ENCODE measurements around the gene SPINT1.

Gene SPINT1

DNA sequence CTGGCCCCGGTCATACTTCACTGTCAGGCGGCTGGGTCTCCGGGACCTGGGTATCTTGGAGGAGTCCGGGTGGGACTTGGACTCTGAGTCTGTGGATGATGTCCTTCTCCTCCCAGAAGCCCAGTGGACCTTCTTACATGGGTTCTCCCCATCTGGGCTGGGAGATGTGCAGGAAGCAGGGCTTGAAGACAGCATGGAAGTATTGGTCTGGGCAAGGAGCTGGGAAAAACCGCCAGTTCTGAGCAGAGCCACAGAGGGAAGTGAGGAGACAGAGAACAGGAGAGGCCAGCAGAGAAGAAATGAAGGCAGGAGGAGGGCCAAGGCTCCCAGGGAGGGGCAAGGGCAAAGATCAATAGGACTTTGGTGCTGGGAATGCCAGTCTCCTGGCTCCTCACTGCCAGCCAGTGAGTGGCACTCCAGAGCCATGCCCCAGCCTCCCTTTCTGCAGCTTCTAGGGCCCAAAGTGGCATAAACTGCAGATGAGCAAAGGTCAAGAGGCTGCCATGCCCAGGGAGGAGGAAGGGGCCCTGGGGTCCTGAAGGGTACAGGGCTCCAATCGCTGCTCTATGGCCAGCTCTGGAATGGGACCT, 15.3 kb upstream of the SPINT1 start, which contains the start of gene PPP1R14D:
Gene PPP1R14D (minus strand): TSS at position 262 of the 590 bp plus-strand sequence. CDS start 67 bp downstream, at position 195.
- no peak for DNase-seq (ENCODE audit: low read depth, low spot score)

DNA sequence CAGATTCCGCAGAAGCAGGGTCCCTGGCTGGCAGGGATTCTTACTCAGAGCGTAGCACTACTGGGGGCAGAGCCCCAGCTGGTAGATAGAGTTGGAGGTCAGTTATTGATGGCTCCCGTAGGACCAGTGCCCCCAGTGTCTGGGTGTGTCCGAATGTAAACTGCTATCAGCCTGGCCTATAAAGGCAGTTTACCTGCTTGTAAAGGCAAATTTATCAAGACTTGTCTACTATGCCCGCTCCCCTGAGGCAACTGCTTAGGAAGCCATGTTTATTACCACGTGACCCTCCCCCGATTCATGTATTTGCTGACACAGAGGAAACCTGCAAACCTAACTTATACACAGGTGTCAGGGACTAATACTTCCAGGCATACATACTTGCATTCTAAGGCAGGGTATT, 14.7 kb upstream of the SPINT1 start:
- no peak for DNase-seq (ENCODE audit: low read depth, low spot score)

DNA sequence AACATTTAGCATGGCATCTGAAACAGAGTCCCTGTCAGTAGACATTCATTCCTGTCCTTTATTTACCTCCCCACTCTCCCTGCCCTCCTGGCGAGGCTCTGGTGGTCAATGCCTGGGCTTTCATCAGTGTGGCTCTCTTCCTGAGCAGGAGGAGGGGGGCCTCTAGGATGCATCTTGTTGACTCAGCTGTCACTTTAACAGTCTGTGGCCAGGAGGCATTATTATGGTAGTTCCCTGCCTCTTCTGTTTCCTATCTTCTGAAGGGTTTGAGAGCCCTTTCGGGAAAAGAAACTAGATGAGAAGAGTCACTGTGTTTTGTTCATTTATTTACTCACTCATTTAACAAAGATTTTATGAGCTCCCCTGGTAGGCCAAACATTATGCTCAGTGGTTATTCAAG, 13.0 kb upstream of the SPINT1 start:
- no peak for DNase-seq (ENCODE audit: low read depth, low spot score)

DNA sequence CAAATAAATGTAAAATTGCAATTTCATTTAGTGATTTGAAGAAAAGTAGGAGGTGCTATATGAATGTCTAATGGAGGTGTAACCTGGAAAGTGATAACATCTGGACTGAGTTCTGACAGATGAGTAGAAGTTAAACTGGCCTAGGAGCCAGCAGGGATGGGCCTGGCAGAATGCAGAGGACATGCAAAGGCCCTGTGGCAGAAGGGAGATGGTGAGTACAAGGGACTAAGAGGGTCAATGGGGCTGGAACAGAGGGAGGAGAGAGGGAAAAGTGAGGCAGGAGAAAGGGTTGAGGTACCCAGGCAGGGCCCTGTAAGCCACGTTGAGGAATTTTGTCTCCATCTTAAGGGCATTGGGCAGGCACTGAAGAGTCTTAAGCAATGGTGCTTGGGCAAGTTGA, 12.0 kb upstream of the SPINT1 start:
- DNase-seq (ENCODE audit: low read depth, low spot score): no peak

DNA sequence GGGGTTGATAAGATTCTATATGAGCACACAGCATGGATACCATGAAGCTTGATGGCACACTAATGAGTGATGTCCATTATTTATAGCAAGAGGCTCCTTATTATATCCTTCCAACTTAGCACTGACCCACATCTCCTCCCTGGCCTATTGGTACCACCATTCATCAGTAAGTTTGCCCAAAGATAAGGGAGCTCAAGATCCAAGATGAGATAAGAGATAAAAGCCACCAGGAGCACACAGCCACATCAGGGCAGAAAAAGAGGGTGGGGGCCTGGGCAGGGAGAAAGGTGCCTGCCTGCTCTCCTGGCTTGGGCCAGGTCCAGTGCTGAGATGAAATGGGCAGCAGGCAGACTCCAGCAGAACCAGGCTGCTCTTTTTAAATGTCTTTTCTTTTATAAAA, 10.9 kb upstream of the SPINT1 start:
- no peak for DNase-seq (ENCODE audit: low read depth, low spot score)

DNA sequence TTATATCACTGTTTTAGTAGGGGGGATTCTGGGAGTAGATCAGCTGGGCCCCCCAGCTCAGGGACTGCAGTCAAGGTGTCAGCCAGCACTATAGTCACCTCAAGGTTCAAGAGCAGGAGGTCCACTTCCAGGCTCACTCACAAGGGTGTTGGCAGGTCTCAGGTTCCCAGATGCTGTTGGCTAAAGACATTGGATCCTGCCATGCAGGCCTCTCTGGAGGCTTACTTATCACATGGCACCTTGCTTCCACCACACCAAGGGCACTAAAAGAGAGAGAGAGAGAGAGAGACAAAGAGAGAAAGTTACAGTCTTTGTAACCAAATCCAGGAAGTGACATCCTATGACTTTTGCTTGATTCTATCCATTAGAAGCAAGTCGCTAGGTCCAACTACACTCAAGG, 7.8 kb upstream of the SPINT1 start:
- no peak for DNase-seq (ENCODE audit: low read depth, low spot score)

DNA sequence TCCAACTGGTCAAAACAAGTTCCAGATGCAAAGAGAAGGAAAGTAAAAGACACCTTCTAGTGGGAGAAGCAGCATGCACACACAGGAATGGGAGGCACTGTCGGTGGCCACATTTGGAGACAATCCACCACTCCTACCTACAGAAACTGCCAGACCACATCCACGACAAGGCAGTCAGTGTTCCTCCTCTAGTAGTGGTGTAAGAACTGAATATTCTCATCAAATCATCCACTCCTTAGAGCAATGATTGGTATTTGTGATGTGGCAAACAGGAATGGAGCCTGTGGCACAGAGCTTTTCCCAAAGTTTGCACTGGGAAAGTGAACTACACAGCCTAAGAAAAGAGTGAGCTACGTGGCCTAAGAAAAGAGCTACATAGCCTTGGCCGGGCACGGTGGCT, 5.1 kb upstream of the SPINT1 start:
- no peak for DNase-seq (ENCODE audit: low read depth, low spot score)

DNA sequence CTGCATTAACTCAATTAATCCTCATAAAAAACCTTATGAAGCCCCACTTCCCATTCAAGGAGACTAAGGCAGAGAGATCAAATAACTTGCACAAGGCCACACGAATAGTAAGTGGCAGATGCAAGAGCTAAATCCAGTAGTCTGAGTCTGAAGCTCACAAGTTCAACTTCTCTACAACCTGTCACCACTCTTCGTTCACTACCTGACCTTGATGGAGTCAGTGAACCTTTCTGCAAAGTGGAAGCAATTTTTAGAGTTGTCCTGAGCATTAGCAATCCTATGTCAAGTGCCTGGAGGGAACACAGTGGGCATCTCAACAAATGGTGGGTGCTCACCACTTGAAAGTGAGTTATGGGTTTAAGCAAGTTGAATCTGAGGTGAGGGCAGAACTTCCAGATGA, 2.1 kb upstream of the SPINT1 start:
- DNase-seq (ENCODE audit: low read depth, low spot score): no peak

DNA sequence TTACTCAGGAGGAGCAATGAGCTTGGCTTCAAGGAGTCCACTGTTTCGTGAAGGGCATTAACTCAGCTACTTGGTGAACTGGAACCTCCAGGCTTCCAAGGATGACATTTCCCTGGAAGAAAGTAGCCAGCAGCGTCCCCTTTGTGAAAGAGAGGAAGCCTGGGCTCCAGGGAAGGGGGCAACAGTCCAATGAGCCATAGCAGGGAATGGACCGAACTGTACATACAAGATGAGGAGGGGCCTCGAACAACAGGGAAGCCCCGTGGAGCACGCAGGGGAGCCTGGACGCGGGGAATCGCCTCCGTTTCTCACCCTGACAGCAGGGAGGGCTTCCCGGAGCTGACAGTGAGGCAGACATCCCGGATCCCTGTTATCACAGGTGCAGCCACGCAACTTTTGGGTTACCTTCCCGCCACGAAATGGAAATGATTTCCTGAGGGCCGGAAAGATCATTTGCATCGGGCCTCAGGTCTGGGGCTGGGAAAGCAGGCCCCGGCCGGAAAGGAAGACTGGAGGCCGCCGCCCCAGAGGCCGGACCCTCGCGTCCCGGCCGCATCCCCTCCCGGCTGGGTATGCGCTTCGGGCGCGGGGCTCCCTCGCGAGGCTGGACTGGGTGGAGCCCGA, 475 bp upstream of the SPINT1 start:
- no peak for DNase-seq (ENCODE audit: low read depth, low spot score)

DNA sequence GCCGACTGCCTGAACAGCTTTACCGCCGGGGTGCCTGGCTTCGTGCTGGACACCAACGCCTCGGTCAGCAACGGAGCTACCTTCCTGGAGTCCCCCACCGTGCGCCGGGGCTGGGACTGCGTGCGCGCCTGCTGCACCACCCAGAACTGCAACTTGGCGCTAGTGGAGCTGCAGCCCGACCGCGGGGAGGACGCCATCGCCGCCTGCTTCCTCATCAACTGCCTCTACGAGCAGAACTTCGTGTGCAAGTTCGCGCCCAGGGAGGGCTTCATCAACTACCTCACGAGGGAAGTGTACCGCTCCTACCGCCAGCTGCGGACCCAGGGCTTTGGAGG, 815 bp downstream of the SPINT1 start:
- DNase-seq (ENCODE audit: low read depth, low spot score): no peak

DNA sequence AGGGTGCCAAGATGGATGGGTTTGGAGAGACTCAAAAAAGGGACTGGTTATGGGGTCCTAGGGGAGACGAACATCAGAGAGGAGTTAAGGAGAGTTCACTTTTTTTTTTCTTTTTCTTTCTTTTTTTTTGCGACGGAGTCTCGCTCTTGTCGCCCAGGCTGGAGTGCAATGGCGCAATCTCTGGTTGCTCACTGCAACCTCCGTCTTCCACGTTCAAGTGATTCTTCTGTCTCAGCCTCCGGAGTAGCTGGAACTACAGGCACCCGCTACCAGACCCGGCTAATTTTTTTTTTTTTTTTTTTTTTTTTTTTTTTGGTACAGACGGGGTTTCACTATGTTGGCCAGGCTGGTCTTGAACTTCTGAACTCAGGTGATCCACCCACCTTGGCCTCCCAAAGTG, 1.2 kb downstream of the SPINT1 start:
- DNase-seq (ENCODE audit: low read depth, low spot score): no peak

DNA sequence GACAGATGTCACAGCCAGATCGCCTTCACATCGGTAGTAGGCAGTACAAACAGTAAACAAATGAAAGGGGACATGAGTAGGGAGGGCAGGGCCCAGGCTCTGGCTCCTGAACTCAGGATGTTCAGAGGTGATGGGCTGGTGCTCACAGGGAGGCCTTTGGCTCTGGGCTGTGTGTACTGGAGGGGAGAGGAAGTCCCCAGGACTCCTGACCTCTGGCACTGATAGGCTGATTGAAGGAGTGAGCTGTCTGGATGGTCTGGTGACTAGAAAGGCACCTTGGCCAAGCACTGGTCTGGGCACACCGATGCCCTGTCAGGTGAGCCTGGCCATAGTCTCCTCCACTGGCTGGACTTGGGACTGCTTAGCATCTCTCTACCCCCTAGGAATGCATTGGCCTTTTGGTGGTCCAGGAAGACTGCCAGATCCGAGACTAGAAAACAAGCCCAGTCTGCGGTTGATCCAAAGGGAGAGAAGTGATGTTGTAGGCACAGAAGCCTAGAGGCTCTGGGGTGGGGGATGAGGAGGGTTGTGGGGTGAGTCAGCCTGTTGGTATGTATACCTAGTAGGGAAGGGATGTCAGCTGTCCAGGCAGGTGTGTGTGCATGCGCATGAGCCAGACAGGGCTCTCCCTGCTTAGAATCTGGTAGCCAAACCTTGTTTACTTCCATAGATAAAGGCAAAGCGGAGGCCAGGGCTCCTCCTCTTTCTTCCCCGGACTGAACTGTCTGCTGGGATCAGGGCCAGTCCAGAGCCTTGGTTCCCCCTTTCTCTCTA, 1.9 kb downstream of the SPINT1 start:
- no peak for DNase-seq (ENCODE audit: low read depth, low spot score)

DNA sequence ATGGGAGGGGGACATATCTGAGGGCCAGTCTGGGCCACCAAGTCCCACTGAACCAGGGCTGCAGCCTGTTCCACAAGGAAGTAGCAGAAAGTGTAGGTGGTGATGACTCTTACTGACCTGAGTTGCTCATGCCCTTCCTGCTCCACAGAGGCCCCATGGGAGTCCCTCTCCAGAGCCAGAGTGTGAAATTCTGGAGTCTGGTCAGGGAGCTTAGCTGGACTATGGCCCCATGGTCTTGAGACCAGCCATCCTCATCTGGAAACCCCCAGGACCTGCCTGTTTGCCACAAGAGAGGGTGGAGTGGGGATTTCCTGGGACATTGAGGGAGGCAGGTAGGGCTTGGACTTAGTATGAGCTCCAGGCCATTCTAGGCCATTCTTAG, 3.0 kb downstream of the SPINT1 start:
- DNase-seq (ENCODE audit: low read depth, low spot score): no peak

DNA sequence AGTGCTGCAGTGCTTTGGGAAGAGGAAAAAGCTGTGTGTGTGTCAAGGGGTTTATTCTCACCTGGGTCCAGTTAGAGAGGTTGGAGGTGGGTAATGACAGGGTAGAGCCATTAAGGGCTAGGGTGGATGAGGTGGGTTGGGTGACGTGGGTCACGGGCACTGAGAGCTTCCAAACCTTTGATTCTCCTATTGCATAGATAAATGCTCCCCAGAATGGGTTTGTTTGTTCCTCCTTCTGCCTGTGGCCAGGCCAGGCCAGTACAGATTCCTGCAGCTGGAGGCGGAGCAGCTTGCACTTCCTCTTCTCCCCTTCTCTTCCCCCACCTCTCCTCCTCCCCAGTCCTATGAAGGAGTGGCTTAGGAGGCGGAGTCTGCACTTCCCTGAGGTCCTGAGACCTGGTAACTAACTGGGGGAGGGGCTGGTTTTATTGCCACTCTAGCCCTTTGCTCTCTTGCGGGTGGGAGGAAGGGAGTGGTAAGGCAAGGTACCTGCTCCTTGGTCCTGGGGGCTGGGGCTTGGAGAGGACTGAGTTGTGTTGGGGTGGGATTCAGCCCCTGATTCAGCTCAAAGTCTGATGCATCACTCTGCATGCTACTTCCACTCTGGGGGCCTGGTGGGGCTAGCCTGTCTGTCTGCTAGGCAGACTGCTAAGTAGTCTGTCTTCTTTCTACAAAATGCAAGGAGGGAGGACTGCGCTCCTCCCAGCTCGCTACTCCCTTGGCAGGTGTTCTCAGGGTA, 3.5 kb downstream of the SPINT1 start:
- no peak for DNase-seq (ENCODE audit: low read depth, low spot score)

DNA sequence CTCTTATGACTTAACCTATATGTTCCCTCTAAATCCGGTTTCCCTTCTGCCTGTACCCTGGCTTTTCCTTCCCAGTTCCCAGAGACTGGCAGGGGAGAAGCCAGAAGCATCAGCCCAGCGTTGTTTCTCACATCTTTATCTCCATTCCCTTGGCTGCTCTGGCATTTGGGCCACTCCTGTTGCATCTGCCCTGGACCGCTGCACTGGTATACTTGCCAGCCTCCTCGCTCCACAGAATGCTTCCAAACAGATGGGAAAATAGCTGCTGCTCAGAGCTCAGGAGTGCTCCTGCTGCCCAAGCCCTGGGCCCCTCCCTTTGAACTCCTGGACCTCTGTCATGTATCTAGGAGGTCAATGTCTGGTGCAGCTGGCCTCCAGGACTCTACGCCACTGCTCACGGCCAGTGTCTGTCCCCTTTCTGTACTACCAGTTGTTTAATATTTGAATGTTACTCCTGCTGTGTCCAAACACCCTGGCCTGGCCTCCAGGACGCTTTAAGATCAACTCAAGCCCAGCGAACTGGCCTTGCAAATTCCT, 6.8 kb downstream of the SPINT1 start:
- DNase-seq (ENCODE audit: low read depth, low spot score): no peak

DNA sequence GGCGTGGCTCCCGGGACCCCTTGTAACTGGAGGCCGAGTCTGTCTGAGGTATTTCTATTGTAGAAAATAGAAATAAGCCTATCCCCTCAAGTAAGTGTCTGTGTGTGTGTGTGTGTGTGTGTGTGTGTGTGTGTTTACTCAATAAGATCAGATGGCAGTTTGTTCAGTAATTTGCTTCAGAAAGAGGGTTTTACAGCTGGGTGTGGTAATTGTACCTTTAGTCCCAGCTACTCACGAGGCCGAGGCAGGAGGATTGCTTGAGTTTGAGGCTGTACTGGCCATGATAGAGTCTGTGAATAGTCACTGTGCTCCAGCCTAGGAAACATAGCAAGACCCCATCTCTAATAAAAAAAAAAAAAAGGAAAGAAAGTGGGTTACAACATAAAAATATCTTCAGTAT, 8.7 kb downstream of the SPINT1 start:
- DNase-seq (ENCODE audit: low read depth, low spot score): no peak

DNA sequence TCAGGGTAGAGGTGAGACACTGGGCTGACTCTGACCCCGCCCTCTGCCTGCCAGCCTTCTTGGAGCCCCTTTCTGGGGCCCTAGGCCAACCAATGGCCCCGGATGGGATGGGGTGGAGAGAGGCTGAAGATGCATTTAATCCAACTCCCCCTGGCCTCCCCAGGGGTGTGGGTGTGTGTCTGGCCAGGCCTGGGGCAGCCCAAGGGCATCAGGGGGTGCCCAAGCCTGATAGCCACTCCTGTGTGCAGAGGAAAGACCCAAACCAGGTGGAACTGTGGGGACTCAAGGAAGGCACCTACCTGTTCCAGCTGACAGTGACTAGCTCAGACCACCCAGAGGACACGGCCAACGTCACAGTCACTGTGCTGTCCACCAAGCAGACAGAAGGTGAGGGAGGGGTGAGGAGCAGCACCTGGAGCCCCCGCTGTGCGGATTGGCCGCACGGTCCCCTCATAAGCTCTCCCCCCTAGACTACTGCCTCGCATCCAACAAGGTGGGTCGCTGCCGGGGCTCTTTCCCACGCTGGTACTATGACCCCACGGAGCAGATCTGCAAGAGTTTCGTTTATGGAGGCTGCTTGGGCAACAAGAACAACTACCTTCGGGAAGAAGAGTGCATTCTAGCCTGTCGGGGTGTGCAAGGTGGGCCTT, 9.5 kb downstream of the SPINT1 start:
- DNase-seq (ENCODE audit: low read depth, low spot score): no peak

DNA sequence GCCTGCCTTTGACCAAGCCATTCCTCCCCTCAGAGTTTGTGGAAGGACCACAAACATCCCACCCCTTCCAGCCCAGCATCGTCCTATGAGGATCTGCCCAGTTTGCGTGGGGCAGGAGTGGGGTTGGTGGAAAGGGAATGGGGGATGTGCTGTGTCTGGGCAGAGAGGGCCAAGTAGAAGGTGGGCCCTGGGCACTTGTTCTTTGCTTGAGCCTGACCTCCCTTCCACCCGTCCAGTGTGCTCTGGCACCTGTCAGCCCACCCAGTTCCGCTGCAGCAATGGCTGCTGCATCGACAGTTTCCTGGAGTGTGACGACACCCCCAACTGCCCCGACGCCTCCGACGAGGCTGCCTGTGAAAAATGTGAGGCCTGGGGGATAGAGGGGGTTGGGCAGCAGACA, 10.3 kb downstream of the SPINT1 start:
- DNase-seq (ENCODE audit: low read depth, low spot score): no peak

DNA sequence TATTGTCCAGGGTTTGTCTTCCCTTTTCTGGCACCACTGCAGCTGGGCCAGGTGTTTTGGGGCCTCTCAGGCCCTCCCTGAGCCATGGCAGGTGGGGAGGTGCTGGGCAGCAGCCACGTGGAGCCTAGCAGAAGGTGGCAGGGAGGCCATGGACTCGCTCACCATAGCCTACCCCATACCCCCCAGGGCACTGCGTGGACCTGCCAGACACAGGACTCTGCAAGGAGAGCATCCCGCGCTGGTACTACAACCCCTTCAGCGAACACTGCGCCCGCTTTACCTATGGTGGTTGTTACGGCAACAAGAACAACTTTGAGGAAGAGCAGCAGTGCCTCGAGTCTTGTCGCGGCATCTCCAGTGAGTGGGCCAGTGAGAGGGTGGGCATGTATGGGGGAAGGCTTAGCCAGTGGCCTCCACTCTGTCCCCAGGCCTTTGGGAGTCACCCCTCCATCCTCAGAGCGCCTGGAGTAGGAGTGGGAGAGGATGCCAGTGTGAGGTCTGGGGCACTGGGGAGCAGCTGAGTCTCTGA, 11.9 kb downstream of the SPINT1 start:
- DNase-seq (ENCODE audit: low read depth, low spot score): no peak

DNA sequence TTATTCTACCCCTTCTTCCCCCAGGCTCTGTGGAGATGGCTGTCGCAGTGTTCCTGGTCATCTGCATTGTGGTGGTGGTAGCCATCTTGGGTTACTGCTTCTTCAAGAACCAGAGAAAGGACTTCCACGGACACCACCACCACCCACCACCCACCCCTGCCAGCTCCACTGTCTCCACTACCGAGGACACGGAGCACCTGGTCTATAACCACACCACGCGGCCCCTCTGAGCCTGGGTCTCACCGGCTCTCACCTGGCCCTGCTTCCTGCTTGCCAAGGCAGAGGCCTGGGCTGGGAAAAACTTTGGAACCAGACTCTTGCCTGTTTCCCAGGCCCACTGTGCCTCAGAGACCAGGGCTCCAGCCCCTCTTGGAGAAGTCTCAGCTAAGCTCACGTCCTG, 12.9 kb downstream of the SPINT1 start:
- DNase-seq (ENCODE audit: low read depth, low spot score): no peak

DNA sequence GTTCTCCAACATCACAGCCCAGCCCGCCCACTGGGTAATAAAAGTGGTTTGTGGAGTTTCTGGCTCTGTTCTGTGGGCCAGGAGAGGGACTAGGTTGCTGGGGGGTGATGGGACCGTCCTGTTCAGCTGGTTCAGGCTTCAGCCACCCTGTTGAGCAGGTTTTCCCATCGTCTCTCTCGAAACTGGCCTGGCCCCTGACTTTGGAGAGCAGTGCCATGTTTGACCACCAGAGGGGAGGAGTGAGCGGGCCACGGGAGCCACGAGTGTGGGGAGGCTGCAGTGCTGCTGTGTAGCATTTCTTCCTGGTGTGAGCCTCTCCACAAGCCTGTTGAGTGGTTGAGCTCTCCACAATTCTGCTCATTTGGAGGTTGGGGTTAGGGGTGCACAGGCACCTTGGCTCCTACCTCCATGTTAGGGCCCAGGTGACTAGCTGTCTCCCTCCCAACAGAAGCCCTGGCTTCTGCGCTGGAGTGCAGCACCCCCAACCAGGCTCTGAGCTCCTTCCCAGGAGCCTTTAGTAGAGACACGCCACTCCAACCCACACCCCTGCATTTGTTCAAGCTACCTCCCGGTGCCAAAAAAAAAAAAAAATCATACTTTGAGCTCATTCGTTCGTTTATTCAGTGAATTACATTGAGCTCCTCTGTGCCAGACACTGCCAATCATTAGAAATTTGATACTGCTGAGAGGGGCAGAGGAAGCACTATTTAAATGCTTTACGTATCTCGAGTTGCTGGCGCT, 13.9 kb downstream of the SPINT1 start:
- DNase-seq (ENCODE audit: low read depth, low spot score): no peak
